VCaP (cell line): ENCODE measurements around the gene GALNT5.

Experiments
- H3K27ac ChIP-seq: fragments of 450-650 bp; 2 replicates; pipeline ENCODE4 v1.5.1; 2017
- TF ChIP-seq, protein P1 (sequence below): fragments of 450-650 bp; conservative IDR thresholded peaks from 2 replicates; pipeline ENCODE4 v1.5.1; 2017; ENCODE audit warnings: mild to moderate bottlenecking, moderate library complexity

GALNT5 gene

DNA sequence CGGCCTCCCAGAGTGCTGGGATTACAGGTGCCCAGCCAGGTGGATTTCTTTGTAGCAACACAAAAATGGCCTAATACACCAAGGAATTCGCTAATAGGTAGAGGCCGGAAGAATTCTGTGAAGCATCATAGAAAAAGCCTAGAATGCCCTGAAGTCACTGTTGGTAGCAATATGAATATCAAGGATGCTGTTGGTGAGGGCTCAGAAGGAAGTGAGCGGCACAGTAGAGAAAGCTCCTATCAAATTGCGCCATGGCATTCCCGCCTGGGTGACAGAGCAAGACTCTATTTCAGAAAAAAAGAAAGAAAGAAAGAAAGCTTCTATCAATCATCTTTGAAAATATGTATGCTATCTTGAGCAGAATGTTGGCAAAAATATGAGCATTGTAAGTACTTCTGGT is 23.8 kb downstream of the GALNT5 start:
- no peak overlapping the region for H3K27ac ChIP-seq
- TF ChIP-seq, protein P1, sequence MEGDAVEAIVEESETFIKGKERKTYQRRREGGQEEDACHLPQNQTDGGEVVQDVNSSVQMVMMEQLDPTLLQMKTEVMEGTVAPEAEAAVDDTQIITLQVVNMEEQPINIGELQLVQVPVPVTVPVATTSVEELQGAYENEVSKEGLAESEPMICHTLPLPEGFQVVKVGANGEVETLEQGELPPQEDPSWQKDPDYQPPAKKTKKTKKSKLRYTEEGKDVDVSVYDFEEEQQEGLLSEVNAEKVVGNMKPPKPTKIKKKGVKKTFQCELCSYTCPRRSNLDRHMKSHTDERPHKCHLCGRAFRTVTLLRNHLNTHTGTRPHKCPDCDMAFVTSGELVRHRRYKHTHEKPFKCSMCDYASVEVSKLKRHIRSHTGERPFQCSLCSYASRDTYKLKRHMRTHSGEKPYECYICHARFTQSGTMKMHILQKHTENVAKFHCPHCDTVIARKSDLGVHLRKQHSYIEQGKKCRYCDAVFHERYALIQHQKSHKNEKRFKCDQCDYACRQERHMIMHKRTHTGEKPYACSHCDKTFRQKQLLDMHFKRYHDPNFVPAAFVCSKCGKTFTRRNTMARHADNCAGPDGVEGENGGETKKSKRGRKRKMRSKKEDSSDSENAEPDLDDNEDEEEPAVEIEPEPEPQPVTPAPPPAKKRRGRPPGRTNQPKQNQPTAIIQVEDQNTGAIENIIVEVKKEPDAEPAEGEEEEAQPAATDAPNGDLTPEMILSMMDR = no peak

- no peak overlapping the region for H3K27ac ChIP-seq
Measured at GRCh38 chr2:157283468-157283867, 26.0 kb downstream of the GALNT5 start.

DNA sequence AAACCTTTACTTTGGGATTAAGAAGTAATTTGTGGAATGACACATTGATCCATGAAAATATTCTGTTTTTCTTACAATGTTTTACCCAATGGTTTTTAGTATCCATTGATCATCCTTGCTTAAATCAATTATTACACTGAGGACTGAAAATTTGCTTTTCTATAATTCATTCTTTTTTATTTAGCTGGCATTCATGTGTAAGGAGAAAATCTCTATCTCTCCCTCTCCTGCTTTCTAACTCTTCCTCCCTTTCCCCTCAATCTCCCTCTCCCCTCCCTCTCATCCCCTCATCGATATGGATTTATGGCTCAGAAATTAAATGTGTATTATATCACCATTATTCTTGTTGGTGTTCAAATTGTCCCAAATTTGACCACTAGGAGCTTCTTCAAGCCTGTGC is 29.7 kb downstream of the GALNT5 start:
- TF ChIP-seq, protein P1 = no peak

More at GRCh38 chr2:157283468-157283867, 26.0 kb downstream of the GALNT5 start:
- TF ChIP-seq, protein P1 = no peak

GRCh38 chr2:157290525-157290924 is 33.0 kb downstream of the GALNT5 start:
- H3K27ac ChIP-seq = peak overlapping the region; percentile 71
- TF ChIP-seq, protein P1 = no peak

More for the DNA sequence above, 29.7 kb downstream of the GALNT5 start:
- no peak overlapping the region for H3K27ac ChIP-seq

DNA sequence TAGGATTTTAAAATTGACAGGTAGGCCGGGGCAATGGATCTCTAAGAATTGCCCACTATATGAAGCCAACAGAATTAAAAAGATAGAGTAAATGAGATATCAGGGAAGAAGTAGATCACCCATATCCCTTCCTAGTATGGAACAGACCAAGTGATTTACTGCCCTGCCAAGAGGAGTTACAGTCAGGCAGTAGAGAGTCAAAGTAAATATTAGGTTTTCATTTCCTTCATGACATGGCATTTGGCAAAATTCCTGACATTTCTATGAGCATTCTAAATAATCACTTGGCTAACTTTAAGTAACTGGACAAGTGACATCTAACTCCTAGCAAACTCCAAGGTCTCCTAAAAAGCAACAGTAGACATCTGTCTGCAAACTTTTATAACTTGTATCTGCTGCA is 33.5 kb downstream of the GALNT5 start:
- peak overlapping the region; percentile 71 for H3K27ac ChIP-seq
- TF ChIP-seq, protein P1 = no peak

DNA sequence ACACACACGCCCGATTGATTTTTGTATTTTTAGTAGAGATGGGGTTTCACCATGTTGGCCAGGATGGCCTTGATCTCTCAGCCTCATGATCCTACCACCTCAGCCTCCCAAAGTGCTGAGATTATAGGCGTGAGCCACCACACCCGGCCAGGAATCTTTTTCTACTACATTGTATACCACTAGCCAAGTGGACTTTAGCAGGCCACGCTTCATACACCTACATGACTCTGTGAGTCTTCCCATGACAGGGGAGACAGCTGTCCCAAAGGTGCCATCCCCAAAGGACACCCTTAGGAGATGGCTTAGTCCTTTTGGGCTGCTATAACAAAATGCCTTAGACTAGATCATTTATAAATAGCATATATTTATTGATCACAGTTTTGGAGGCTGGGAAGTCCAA is 35.3 kb downstream of the GALNT5 start:
- TF ChIP-seq, protein P1 = no peak
- H3K27ac ChIP-seq = no peak overlapping the region

DNA sequence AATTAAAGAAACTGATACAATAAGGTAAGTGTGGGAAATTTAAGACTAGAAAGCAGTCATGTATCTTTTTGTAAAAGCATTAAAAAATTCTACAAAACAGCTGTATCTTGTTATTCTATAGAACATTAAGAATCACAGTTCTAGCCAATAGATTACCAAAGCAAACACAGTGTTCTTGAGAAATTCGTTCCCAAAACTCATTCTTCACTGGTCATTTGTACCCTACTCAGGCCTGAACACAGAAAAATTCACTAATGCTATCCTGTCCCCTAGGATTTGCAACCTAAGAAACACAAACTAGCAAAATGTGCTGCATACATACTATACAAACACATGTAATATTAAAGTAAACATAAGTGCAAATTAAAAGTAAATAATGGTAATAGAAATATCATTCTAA is 39.0 kb downstream of the GALNT5 start:
- TF ChIP-seq, protein P1 = no peak
- no peak overlapping the region for H3K27ac ChIP-seq
